HCT116 (cell line): ENCODE results near the gene FAM118A. TPM values are rescaled to one million over a fixed set of nuclear protein-coding genes. Genes with fewer than 3 reads are reported as not detected.

ENCODE experiments used
- ATAC-seq: fragments of 200-7000 bp; cut with Tn5 transposase; 2 replicates; pipeline ENCODE4 v1.9.1; 2020; ENCODE audit warnings: mild to moderate bottlenecking, moderate library complexity
- BruUV-seq: library from RNA; stranded (reverse); fragments of 400-500 nt; replicated peaks from 2 replicates; lab custom pipeline; 2021; lab: Mats Ljungman, UMichigan
- CTCF ChIA-PET: fragments of 300-600 bp; sonication (Branson Sonifier 250); formaldehyde crosslinking; loops from one replicate; lab custom pipeline; 2021; ENCODE audit warnings: antibody characterized with exemption; lab: Charles Lee
- POLR2A ChIA-PET: fragments of 300-600, 350-600 bp; sonication (Branson Sonifier 250); formaldehyde crosslinking; loops from one replicate; lab custom pipeline; 2021; ENCODE audit warnings: antibody characterized with exemption; lab: Charles Lee
- RAD21 ChIA-PET, 2 experiments: fragments of 300-600 bp; sonication (Branson Sonifier 250); formaldehyde crosslinking; loops; one replicate each; lab custom pipeline; 2023; ENCODE audit warnings: low total read pairs in 2 of 2; ENCODE audit not compliant: uncharacterized antibody in 2 of 2, unreplicated experiment in 2 of 2, low non-redundant PET in 1 of 2; lab: Charles Lee
- DNase-seq: peaks from one replicate; pipeline ENCODE4 v3.0.0-alpha.2; 2010; ENCODE audit warnings: low read depth, low spot score
- H2AFZ ChIP-seq: fragments of 200-600 bp; shearing (Covaris generic), sonication (generic); 2 replicates; pipeline ENCODE4 v1.6.1; 2017; ENCODE audit warnings: low read depth, mixed run types, mixed read lengths, antibody characterized with exemption, low read length; ENCODE audit not compliant: poor library complexity, severe bottlenecking
- H3K27ac ChIP-seq: 2 replicates; pipeline ENCODE4 v1.5.1; 2012; ENCODE audit warnings: low read depth, low read length
- H3K27me3 ChIP-seq: fragments of 200-600 bp; sonication (generic); 2 replicates; pipeline ENCODE4 v1.6.1; 2016; ENCODE audit warnings: mixed run types, low read length, mixed read lengths; ENCODE audit not compliant: insufficient read depth
- H3K36me3 ChIP-seq, 2 experiments: fragments of 200-500 bp in 1 of 2; fragments of 200-600 bp in 1 of 2; sonication (Bioruptor generic) in 1 of 2; sonication (generic) in 1 of 2; 2 replicates each; pipeline versions ENCODE4 v1.5.1 to v1.6.1; 2014 to 2016; ENCODE audit warnings: low read length in 2 of 2, inconsistent platforms in 1 of 2, mixed read lengths in 1 of 2, mixed run types in 1 of 2; ENCODE audit not compliant: insufficient read depth in 2 of 2, control insufficient read depth in 1 of 2
- H3K4me1 ChIP-seq, 2 experiments: fragments of 200-600 bp in 1 of 2; sonication (generic) in 1 of 2; 2 replicates each; pipeline versions ENCODE4 v1.5.1 to v1.6.1; 2012 to 2017; ENCODE audit warnings: low read length in 2 of 2, inconsistent platforms in 1 of 2, mild to moderate bottlenecking in 1 of 2, mixed read lengths in 1 of 2, mixed run types in 1 of 2, moderate library complexity in 1 of 2; ENCODE audit not compliant: insufficient read depth in 2 of 2, control insufficient read depth in 1 of 2
- H3K4me2 ChIP-seq: fragments of 200-600 bp; sonication (generic); 2 replicates; pipeline ENCODE4 v1.6.1; 2017; ENCODE audit warnings: mixed run types, low read length, mixed read lengths
- H3K4me3 ChIP-seq, 2 experiments: fragments of 200-600 bp in 1 of 2; sonication (generic) in 1 of 2; replicated peaks in 1 of 2; 2 replicates each; pipeline ENCODE4 v1.5.1; 2011 to 2016; ENCODE audit warnings: low read length in 2 of 2, control low read depth in 1 of 2, low read depth in 1 of 2, mild to moderate bottlenecking in 1 of 2, mixed read lengths in 1 of 2, mixed run types in 1 of 2
- H3K79me2 ChIP-seq: fragments of 200-600 bp; sonication (generic); 2 replicates; pipeline ENCODE4 v1.6.1; 2017; ENCODE audit warnings: mild to moderate bottlenecking, mixed run types, low read length, moderate library complexity, mixed read lengths; ENCODE audit not compliant: insufficient read depth
- H3K9ac ChIP-seq: fragments of 200-600 bp; sonication (generic); 2 replicates; pipeline ENCODE4 v1.6.1; 2016; ENCODE audit warnings: low read length, mixed read lengths
- H3K9me2 ChIP-seq: fragments of 200-600 bp; sonication (generic), shearing (Covaris generic); 2 replicates; pipeline ENCODE4 v1.6.1; 2017; ENCODE audit warnings: mixed run types, mild to moderate bottlenecking, moderate library complexity; ENCODE audit not compliant: insufficient read depth
- H3K9me3 ChIP-seq, 2 experiments: fragments of 200-500 bp in 1 of 2; fragments of 200-600 bp in 1 of 2; sonication (Bioruptor generic) in 1 of 2; sonication (generic) in 1 of 2; 2 replicates each; pipeline ENCODE4 v1.6.1; 2014 to 2017; ENCODE audit warnings: low read length in 2 of 2, mixed read lengths in 2 of 2, inconsistent platforms in 1 of 2, low read depth in 1 of 2, mild to moderate bottlenecking in 1 of 2, mixed run types in 1 of 2, moderate library complexity in 1 of 2; ENCODE audit not compliant: control insufficient read depth in 1 of 2, insufficient read depth in 1 of 2
- H4K20me1 ChIP-seq: fragments of 200-600 bp; sonication (generic), shearing (Covaris generic); 2 replicates; pipeline ENCODE4 v1.6.1; 2017; ENCODE audit warnings: mixed run types, mild to moderate bottlenecking, moderate library complexity; ENCODE audit not compliant: insufficient read depth
- CEBPB ChIP-seq: IDR thresholded peaks from 2 replicates; pipeline ENCODE4 v1.6.1; 2012; ENCODE audit warnings: low read depth
- CTCF ChIP-seq, 3 experiments: fragments of 200-600 bp in 1 of 3; sonication (generic) in 1 of 3; IDR thresholded peaks in 2 of 3; conservative IDR thresholded peaks in 1 of 3; 2 replicates each; pipeline ENCODE4 v1.5.1; 2012 to 2017; ENCODE audit warnings: low read depth in 2 of 3, low read length in 2 of 3, antibody characterized with exemption in 1 of 3, borderline replicate concordance in 1 of 3, control low read depth in 1 of 3, mild to moderate bottlenecking in 1 of 3, mixed read lengths in 1 of 3, mixed run types in 1 of 3, moderate library complexity in 1 of 3; ENCODE audit not compliant: insufficient read depth in 1 of 3
- FOSL1 ChIP-seq: IDR thresholded peaks from 2 replicates; pipeline ENCODE4 v1.6.1; 2012; ENCODE audit warnings: low read depth
- POLR2A ChIP-seq: IDR thresholded peaks from 2 replicates; pipeline ENCODE4 v1.7.0; 2011; ENCODE audit warnings: borderline replicate concordance; ENCODE audit not compliant: insufficient read depth, insufficient read length; ENCODE audit errors: extremely low read depth
- POLR2AphosphoS5 ChIP-seq: IDR thresholded peaks from 2 replicates; pipeline ENCODE4 v1.6.1; 2011; ENCODE audit warnings: mild to moderate bottlenecking, low read depth, low read length, moderate library complexity
- RAD21 ChIP-seq: IDR thresholded peaks from 2 replicates; pipeline ENCODE4 v1.6.1; 2012; ENCODE audit warnings: low read depth, mild to moderate bottlenecking
- TCF7L2 ChIP-seq: IDR thresholded peaks from 2 replicates; pipeline ENCODE4 v1.7.0; 2011; ENCODE audit warnings: borderline replicate concordance, inconsistent platforms; ENCODE audit not compliant: insufficient read depth, insufficient read length; ENCODE audit errors: extremely low read depth
- YY1 ChIP-seq: IDR thresholded peaks from 2 replicates; pipeline ENCODE4 v1.6.1; 2011; ENCODE audit warnings: low read length, low read depth, moderate library complexity, mild to moderate bottlenecking; ENCODE audit not compliant: insufficient replicate concordance; ENCODE audit errors: extremely low read depth
- ZNF274 ChIP-seq: fragments of 200-500 bp; sonication (Bioruptor generic); IDR thresholded peaks from 2 replicates; pipeline ENCODE4 v1.6.1; 2014; ENCODE audit warnings: mild to moderate bottlenecking, low read depth, low read length, inconsistent platforms
- intact Hi-C: fragments of 100-400 bp; cut with micrococcal nuclease; formaldehyde crosslinking; loops from 2 replicates; pipeline ENCODE4 v1.10.0; 2022
- total RNA-seq: library from RNA; stranded (reverse); gene quantifications from one replicate; pipeline ENCODE4 v1.2.1, GENCODE V29; 2021; ENCODE audit not compliant: unreplicated experiment

FAM118A gene
- total RNA-seq, 1 experiment from 2014 or later = 43.2 TPM

DNA sequence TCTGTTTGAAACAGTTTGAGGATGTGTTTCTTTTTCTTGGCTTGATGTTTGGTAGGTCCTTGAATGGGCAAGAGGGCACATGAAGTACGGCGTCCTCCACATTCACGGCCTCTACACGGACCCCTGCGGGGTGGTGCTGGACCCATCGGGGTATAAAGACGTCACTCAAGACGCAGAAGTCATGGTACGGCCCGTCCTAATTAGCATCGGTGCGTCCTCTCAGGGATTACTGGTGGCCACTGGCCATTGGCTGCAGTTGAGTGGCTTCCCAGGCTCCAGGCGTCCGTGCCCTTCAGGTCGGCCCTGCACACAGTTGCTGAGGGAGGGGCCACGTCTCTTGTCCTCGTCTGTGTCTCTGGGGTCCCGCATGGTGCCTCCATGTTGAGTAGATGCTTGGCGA, 20.8 kb downstream of the FAM118A start (continued):
- TF ChIP-seq CTCF (IDR thresholded peaks at IDR 0.05 in 2 of 3, conservative IDR thresholded peaks at IDR 0.05 in 1 of 3; ENCODE audit: borderline replicate concordance in 1 of 3, insufficient read depth in 1 of 3, low read depth in 2 of 3, low read length in 2 of 3) = no peak
- TF ChIP-seq POLR2A = no peak
- no peak for TF ChIP-seq TCF7L2
- TF ChIP-seq ZNF274 = no peak
- TF ChIP-seq YY1 = no peak

GRCh38 chr22:45331486-45331885, 21.8 kb downstream of the FAM118A start:
- TF ChIP-seq YY1 = no peak
- no peak for TF ChIP-seq CTCF (IDR thresholded peaks at IDR 0.05 in 2 of 3, conservative IDR thresholded peaks at IDR 0.05 in 1 of 3; ENCODE audit: borderline replicate concordance in 1 of 3, insufficient read depth in 1 of 3, low read depth in 2 of 3, low read length in 2 of 3)
- TF ChIP-seq POLR2AphosphoS5 = no peak
- TF ChIP-seq POLR2A = no peak
- TF ChIP-seq RAD21 = no peak
- TF ChIP-seq CEBPB = no peak
- TF ChIP-seq FOSL1 = no peak
- TF ChIP-seq TCF7L2 = no peak
- no peak overlapping the region for H3K4me3 ChIP-seq
- no TSS peak for BruUV-seq
- H3K9me2 ChIP-seq = no peaks in the 10 kb centered on the region
- no peak for DNase-seq
- H2AFZ ChIP-seq = no peak overlapping the region
- H3K9me3 ChIP-seq = no peaks in the 10 kb centered on the region
- H3K36me3 ChIP-seq = peaks cover 14 to 30% of the 10 kb centered on the region in 2 experiments; a peak in 3 of 4 replicates
- H3K79me2 ChIP-seq = peaks cover 4% of the 10 kb centered on the region; the same call in 1 of the 2 replicates
- no peak overlapping the region for H3K4me2 ChIP-seq
- H4K20me1 ChIP-seq = no peaks in the 10 kb centered on the region
- no peak overlapping the region for H3K9ac ChIP-seq
- H3K27me3 ChIP-seq = no peaks in the 10 kb centered on the region
- no peaks in the 10 kb centered on the region for H3K4me1 ChIP-seq
- ATAC-seq = no peak
- ChIA-PET CTCF (no interaction called here), RAD21 (no interaction called here), POLR2A (no interaction called here)
- H3K27ac ChIP-seq = no peak overlapping the region
- intact Hi-C loops = no loop called here
